OCI-LY3 (cell line): ENCODE measurements around the gene UBXN6.

Experiments used
- EZH2phosphoT487 ChIP-seq: fragments of 200-600 bp; shearing (Covaris generic); IDR thresholded peaks from 2 replicates; pipeline ENCODE4 v1.6.1; 2018; ENCODE audit warnings: antibody characterized with exemption, mixed run types, low read depth
- TF ChIP-seq, protein P1 (sequence below): fragments of 200-600, 300-600 bp; sonication (generic); IDR thresholded peaks from 2 replicates; pipeline ENCODE4 v1.5.1; 2014; ENCODE audit warnings: antibody characterized with exemption, low read length, low read depth

DNA sequence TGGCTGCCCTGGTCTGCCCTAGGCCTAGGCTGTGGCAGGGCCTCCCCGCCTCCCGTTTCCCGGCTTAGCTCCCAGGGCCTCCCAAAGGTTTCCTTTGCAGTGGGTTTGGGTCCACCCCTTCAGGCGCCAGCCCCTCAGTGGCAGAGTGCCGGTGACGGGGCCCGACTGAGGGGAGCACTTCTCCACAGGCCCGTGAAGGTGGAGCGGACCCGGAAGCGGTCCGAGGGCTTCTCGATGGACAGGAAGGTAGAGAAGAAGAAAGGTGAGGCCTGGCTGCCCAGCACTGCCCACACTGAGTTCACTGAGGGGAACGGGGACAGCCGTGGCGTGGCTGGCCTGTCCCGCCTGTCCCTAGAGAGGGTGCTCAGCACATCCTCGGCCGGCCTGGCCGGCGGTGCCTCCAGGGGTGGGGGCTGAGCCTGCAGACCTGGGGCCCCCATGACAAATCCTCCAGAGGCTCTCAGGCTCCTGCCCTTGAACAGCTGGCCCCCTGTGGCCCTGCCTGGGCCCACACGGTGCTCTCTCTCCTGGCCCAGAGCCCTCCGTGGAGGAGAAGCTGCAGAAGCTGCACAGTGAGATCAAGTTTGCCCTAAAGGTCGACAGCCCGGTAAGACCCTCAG lies 40.3 kb upstream of the UBXN6 start:
- TF ChIP-seq, protein P1, sequence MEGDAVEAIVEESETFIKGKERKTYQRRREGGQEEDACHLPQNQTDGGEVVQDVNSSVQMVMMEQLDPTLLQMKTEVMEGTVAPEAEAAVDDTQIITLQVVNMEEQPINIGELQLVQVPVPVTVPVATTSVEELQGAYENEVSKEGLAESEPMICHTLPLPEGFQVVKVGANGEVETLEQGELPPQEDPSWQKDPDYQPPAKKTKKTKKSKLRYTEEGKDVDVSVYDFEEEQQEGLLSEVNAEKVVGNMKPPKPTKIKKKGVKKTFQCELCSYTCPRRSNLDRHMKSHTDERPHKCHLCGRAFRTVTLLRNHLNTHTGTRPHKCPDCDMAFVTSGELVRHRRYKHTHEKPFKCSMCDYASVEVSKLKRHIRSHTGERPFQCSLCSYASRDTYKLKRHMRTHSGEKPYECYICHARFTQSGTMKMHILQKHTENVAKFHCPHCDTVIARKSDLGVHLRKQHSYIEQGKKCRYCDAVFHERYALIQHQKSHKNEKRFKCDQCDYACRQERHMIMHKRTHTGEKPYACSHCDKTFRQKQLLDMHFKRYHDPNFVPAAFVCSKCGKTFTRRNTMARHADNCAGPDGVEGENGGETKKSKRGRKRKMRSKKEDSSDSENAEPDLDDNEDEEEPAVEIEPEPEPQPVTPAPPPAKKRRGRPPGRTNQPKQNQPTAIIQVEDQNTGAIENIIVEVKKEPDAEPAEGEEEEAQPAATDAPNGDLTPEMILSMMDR, result no peak
- no peak for TF ChIP-seq EZH2phosphoT487
